ENCODE results near the gene HM13.
"Not testable (repeated sequence)": the region's sequence is repeated elsewhere in the genome, so short reads cannot be mapped to it uniquely, and the experiment has no call there.

Gene HM13, protein sequence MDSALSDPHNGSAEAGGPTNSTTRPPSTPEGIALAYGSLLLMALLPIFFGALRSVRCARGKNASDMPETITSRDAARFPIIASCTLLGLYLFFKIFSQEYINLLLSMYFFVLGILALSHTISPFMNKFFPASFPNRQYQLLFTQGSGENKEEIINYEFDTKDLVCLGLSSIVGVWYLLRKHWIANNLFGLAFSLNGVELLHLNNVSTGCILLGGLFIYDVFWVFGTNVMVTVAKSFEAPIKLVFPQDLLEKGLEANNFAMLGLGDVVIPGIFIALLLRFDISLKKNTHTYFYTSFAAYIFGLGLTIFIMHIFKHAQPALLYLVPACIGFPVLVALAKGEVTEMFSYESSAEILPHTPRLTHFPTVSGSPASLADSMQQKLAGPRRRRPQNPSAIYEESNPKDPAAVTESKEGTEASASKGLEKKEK

DNA sequence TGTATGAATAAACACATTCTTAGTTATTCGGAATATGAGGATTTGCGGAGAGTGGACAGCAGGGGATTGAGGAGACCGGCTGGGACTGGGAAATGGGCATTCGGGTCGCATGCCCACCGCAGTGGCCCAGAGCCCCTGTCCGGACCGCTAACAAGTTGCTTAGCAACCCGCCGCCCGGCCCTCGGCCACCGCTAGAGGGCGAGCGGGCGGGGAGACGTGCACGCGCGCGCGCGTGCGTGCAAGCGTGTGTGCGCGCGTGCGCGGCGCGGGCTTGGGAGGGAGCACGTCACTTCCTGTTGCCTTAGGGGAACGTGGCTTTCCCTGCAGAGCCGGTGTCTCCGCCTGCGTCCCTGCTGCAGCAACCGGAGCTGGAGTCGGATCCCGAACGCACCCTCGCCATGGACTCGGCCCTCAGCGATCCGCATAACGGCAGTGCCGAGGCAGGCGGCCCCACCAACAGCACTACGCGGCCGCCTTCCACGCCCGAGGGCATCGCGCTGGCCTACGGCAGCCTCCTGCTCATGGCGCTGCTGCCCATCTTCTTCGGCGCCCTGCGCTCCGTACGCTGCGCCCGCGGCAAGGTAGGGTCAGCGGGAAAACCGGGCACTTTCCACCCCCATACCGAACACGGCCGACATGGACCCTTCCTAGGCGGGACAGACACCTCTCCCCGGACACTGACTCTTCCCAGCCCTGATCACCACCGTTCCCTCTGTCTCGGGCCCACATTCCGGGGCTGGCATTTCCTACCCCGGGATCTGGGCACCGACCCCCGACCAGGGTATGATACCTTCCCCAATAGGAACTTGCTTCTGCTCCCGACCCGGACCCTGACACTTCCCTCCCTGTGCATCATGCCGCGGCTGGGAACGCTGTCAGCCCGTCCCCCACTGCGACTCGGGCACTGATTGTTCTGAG, at the start of gene HM13:
TSS of gene HM13 (plus strand) at position 289 of the 918 bp plus-strand sequence. CDS start at position 399, 110 bp downstream.
- peak within 1 kb of the TSS; percentile 96 for H3K4me3 ChIP-seq (ENCODE audit: low read depth, low read length)
- peak; percentile 95 for TF ChIP-seq MAX (IDR thresholded peaks at IDR 0.05; ENCODE audit: low read depth, low read length)
- TF ChIP-seq POLR2A (IDR thresholded peaks at IDR 0.05; ENCODE audit: extremely low read depth, insufficient read length): peak; percentile 95
- peak; percentile 96 for TF ChIP-seq MYC (IDR thresholded peaks at IDR 0.05; ENCODE audit: low read depth, low read length)
- peak; percentile 78 for TF ChIP-seq CTCF (IDR thresholded peaks at IDR 0.05; ENCODE audit: low read depth, low read length)
- DNase-seq (ENCODE audit: low read depth): peak; percentile 96

GRCh38 chr20:31470946-31471345, 43.3 kb upstream of the HM13 start:
- H3K4me3 ChIP-seq (ENCODE audit: low read depth, low read length); DNase-seq (ENCODE audit: low read depth): not testable (repeated sequence)

- no peak for TF ChIP-seq CTCF (IDR thresholded peaks at IDR 0.05; ENCODE audit: low read depth, low read length)
- no peak for TF ChIP-seq POLR2A (IDR thresholded peaks at IDR 0.05; ENCODE audit: extremely low read depth, insufficient read length)
- no peak for TF ChIP-seq MYC (IDR thresholded peaks at IDR 0.05; ENCODE audit: low read depth, low read length)
- TF ChIP-seq MAX (IDR thresholded peaks at IDR 0.05; ENCODE audit: low read depth, low read length): no peak
- no peak for DNase-seq (ENCODE audit: low read depth)
- H3K4me3 ChIP-seq (ENCODE audit: low read depth, low read length): no peak overlapping the region
These were observed 41.6 kb upstream of the HM13 start for GRCh38 chr20:31472395-31473330.

DNA sequence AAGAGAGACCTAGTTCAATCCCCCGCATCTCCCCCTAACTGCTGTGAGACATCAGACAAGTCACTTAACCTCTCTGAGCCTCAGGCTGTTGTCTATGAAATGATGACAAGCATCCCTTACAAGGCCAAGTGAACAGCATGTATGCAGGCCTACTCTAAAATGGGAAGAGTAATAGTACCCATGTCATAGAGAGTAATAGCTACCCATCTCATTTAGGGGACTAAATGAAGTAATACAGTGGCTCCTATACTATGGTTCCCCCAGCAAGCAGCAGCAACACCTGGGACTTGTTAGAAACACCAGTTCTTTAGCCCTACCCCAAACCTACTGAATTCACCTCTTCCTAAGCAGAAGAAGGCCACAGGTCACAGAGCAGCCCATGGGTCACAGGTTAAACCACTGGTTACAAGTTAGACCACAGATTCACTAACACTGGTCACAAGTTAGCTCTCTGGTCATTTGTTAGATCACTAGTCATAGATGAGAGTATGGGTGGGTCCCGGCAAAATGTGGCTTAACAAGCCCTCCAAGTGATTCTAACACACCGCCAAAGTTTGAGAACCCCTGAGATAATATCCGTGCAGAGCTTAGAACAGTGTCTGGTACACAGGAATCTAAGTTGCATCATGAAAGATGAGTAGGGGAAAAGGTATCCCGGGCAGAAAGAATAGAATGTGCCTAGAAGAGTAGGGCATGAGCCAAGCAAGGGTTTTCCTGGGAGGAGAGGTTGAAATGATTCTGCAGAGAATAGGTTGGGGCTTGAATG, 40.7 kb upstream of the HM13 start:
- DNase-seq (ENCODE audit: low read depth): no peak
- no peak overlapping the region for H3K4me3 ChIP-seq (ENCODE audit: low read depth, low read length)
- no peak for TF ChIP-seq POLR2A (IDR thresholded peaks at IDR 0.05; ENCODE audit: extremely low read depth, insufficient read length)
- no peak for TF ChIP-seq CTCF (IDR thresholded peaks at IDR 0.05; ENCODE audit: low read depth, low read length)
- TF ChIP-seq MAX (IDR thresholded peaks at IDR 0.05; ENCODE audit: low read depth, low read length): no peak
- no peak for TF ChIP-seq MYC (IDR thresholded peaks at IDR 0.05; ENCODE audit: low read depth, low read length)

- DNase-seq (ENCODE audit: low read depth): no peak
- H3K4me3 ChIP-seq (ENCODE audit: low read depth, low read length): no peak overlapping the region
- TF ChIP-seq MYC (IDR thresholded peaks at IDR 0.05; ENCODE audit: low read depth, low read length) (no peak), MAX (IDR thresholded peaks at IDR 0.05; ENCODE audit: low read depth, low read length) (no peak), CTCF (IDR thresholded peaks at IDR 0.05; ENCODE audit: low read depth, low read length) (no peak), POLR2A (IDR thresholded peaks at IDR 0.05; ENCODE audit: extremely low read depth, insufficient read length) (no peak)
These were observed 40.2 kb upstream of the HM13 start for GRCh38 chr20:31474097-31474436.

Measured in NB4 (cell line).